ENCODE data around the gene PIEZO2.

DNA sequence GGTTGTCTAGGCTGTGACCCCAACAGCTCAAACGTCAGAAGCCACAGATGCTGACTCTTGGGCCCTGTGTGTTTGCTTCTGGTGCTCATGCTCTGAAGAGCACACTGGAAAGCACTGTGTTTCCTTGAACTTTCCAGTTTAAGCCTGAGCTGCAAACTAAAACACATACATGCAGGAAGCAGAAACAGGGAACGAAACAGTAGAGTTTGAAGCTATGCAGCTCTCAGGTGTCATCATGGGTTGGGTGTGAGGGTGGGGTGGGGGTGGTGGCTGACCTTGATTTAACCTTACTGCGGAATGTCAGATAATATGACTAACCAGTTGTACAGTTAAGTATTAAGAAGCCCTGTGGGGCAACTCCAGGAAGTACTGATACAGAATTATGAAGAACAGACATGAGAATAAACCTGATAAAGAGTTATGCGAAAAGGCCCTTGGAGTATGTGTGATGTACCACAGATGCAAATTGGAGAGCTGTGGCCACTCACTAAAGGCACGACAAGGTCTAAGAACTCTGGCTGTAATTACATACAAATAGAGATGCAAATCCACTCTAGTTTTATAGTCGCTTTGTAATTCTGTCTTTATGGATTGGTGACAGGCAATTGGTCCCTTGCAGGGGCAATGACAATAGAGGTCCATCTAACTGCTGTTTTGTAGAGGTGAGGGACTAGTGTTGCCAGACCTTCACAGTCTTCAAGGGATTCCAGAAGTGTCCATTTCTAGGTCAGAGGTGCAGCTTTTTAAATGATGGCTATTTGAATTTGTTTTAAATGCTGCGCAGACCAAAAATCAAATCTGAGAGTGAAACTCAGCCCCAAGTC is 350.4 kb downstream of the PIEZO2 start:
- TF ChIP-seq TAF1 (IDR thresholded peaks at IDR 0.05; ENCODE audit: low read depth, low read length), result no peak
- no peak for TF ChIP-seq POLR2A (IDR thresholded peaks at IDR 0.05; ENCODE audit: low read depth, low read length)

Data from GM12891 (cell line).